Raji (cell line): Measurements from ENCODE around the gene HP.

Experiments
- POLR2A ChIP-seq: IDR thresholded peaks from 2 replicates; pipeline ENCODE4 v1.6.1; 2011; ENCODE audit warnings: low read depth, low read length, control low read depth; ENCODE audit not compliant: insufficient read depth

Gene HP

DNA sequence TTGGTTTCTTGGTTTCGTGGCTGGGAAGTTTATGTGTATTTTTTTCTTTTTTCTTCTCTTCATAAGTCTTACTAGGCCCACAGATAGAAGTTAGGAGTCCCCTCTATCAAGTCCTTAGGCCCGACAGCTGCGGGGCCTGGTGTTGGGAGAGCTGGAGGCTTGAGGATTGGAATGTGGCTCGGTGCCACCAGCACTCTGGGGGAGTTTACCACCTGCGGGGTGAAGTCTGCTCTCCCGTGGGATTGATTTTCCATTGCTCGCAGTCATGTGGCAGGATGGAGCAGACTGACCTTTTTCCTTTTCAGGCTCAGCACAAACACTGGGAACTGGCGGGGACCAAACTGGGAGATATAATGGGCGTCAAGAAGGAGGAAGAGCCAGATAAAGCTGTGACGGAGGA is 46.9 kb downstream of the HP start:
- no peak for TF ChIP-seq POLR2A

DNA sequence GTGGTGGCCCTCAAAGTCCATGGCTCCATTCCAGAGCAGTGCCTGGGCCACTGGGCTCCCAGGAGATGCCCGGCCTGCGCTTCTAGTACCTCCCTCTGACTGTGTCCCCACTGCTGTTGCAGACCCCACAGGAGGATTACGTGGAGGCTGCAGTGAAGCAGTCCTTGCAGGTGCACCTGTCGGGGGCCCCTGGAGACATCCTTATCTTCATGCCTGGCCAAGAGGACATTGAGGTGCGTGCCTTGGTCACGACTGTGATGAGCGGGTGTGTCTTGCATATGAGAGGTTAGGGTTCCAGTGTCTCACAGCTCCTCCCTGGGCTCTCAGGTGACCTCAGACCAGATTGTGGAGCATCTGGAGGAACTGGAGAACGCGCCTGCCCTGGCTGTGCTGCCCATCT is 50.6 kb downstream of the HP start:
- no peak for TF ChIP-seq POLR2A

DNA sequence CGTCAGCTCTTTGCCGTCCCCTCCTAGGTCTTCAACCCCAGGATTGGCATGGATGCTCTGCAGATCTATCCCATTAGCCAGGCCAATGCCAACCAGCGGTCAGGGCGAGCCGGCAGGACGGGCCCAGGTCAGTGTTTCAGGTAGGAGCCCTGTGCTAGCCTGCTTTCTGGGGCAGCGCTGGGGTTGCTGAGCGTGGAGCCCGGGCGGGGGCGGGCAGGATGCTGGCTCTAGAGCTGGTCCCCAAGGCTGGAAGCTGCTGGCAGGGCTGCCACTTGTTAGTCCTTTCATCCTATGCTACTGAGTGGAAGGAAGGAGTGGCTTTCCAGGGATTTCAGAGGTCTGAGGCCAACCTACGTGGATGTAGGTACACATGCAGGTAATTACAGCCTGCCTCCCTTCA is 51.7 kb downstream of the HP start:
- no peak for TF ChIP-seq POLR2A

DNA sequence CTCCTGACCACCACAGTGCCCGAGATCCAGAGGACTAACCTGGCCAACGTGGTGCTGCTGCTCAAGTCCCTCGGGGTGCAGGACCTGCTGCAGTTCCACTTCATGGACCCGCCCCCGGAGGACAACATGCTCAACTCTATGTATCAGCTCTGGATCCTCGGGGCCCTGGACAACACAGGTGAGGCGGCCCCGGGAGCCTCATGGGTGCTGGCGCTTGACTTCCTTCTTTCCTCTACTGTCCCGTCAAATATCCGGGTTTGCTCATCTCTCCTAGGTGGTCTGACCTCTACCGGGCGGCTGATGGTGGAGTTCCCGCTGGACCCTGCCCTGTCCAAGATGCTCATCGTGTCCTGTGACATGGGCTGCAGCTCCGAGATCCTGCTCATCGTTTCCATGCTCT is 53.1 kb downstream of the HP start:
- TF ChIP-seq POLR2A, result no peak

DNA sequence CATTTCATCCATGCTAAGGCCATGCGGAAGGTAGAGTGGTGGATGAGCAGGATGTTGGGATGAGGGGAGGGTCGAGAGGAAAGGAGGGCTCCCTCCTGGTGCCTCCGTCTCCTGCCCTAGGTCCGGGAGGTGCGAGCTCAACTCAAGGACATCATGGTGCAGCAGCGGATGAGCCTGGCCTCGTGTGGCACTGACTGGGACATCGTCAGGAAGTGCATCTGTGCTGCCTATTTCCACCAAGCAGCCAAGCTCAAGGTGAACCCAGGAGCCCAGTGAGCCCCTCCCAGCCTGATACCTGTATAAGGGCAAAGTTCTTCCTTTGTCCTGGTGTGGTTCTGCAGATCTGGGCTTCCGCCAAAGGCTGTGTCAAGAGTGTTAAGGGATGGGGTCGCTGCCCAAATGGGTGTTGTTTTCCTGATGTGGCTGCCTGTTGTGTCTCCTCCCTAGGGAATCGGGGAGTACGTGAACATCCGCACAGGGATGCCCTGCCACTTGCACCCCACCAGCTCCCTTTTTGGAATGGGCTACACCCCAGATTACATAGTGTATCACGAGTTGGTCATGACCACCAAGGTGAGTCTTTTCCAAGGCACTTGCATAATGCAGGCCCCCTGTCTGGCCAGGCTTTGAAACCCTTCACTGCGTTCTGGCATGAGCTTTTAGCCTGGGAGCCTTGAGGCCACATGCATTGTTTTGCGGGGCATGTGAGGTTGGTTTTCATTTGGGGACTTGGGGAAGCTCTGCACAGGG is 54.2 kb downstream of the HP start:
- TF ChIP-seq POLR2A, result no peak

DNA sequence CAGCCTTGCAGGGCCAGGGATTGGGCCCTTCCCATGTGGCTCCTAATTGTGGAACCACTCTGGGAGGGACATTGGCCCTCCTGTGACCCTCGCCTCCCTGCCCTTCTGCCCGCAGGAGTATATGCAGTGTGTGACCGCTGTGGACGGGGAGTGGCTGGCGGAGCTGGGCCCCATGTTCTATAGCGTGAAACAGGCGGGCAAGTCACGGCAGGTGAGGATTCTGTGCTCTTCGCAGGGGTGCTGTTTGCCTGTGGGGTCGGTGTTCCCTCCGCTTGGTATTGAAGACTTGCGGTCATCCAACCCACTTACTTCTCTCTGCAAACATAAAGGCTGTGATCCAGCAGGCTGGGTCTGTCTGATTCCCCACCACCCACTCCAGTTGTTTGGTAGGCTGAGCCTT is 55.0 kb downstream of the HP start:
- no peak for TF ChIP-seq POLR2A

DNA sequence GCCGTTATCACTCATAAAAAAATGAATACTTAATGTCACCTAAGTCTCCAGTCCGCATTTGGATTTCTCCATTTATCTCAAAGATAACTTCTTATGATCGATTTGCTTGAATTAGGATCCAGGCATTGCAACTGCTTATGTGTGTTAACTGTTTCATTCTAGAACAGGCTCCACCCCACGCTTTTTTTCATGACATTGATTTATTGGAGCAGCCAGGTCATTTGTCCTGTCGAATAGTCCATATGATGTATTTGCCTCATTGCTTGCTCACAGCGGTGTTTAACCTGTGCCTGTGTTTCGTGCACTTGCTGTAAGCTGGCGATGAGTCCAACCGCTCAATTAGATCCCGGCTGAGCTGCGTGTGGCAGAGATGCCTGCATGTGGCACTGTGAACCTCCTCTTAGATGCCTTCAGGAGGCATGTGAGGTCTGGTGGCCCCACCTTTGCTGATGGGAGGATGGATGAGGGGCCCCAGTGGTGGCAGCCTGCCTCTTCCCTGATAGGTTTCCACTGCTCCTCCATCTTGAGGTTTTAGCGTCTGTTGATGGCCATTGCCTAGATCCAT is 55.7 kb downstream of the HP start:
- no peak for TF ChIP-seq POLR2A
